GM18511 (cell line): Measurements from ENCODE around the gene FBXO22.
"Not testable (repeated sequence)": the region's sequence is repeated elsewhere in the genome, so short reads cannot be mapped to it uniquely, and the experiment has no call there.

Source experiments
- ATAC-seq: cut with Tn5 transposase; IDR thresholded peaks from one replicate; pipeline ENCODE4 v1.9.1; 2021; ENCODE audit warnings: mild to moderate bottlenecking, moderate library complexity; ENCODE audit not compliant: unreplicated experiment

Gene FBXO22

GRCh38 chr15:75966073-75966472 is 62.4 kb downstream of the FBXO22 start:
- no peak for ATAC-seq

- not testable (repeated sequence) for ATAC-seq
These were observed 73.1 kb downstream of the FBXO22 start for GRCh38 chr15:75976766-75977165.

- ATAC-seq = no peak
These were observed 77.6 kb downstream of the FBXO22 start for GRCh38 chr15:75981149-75981815.

GRCh38 chr15:75982468-75982867 is 78.8 kb downstream of the FBXO22 start:
- ATAC-seq = no peak

GRCh38 chr15:75984706-75985105 is 81.0 kb downstream of the FBXO22 start:
- not testable (repeated sequence) for ATAC-seq

GRCh38 chr15:75985971-75986370 is 82.3 kb downstream of the FBXO22 start:
- no peak for ATAC-seq

- no peak for ATAC-seq
These were observed 85.4 kb downstream of the FBXO22 start for GRCh38 chr15:75989045-75989444.

GRCh38 chr15:75989875-75990274 is 86.2 kb downstream of the FBXO22 start:
- ATAC-seq = no peak
